ENCODE data around the gene PDHA2. TPM values are rescaled to one million over a fixed set of nuclear protein-coding genes. Genes with fewer than 3 reads are reported as not detected.
"Not testable (repeated sequence)": the region's sequence is repeated elsewhere in the genome, so short reads cannot be mapped to it uniquely, and the experiment has no call there.

Gene PDHA2
- under 1 TPM in 1 of 12 donors, not detected in 11; 0.17 TPM for polyA plus RNA-seq (ENCODE audit: insufficient read length in 12 of 12)
- long read RNA-seq, donor 1 = 0 reads
- long read RNA-seq, donor 2 = 0 reads
- long read RNA-seq, donor 3 = 0 reads
- long read RNA-seq, donor 4 = 0 reads
- long read RNA-seq, donor 5 = 0 reads
- long read RNA-seq, donor 6 = 0 reads
- long read RNA-seq, donor 7 = 0 reads
- long read RNA-seq, donor 8 = 0 reads
- long read RNA-seq, donor 9 = 0 reads
- long read RNA-seq, donor 10 = 0 reads
- long read RNA-seq, donor 11 = 0 reads

GRCh38 chr4:95839891-95840290 is at the start of gene PDHA2:
TSS of gene PDHA2 (plus strand) at chr4:95840093. CDS start at chr4:95840151, 58 bp downstream.
- no peak for DNase-seq

GRCh38 chr4:95798003-95798402 is 41.9 kb upstream of the PDHA2 start:
- DNase-seq = no peak

GRCh38 chr4:95798727-95799126 is 41.2 kb upstream of the PDHA2 start:
- no peak for DNase-seq

- no peak for DNase-seq
These were observed 18.0 kb upstream of the PDHA2 start for GRCh38 chr4:95821867-95822266.

GRCh38 chr4:95825546-95825945 is 14.3 kb upstream of the PDHA2 start:
- no peak for DNase-seq

- DNase-seq = no peak
These were observed 9.2 kb upstream of the PDHA2 start for GRCh38 chr4:95830651-95831050.

- no peak for DNase-seq
These were observed 8.7 kb upstream of the PDHA2 start for GRCh38 chr4:95831166-95831565.

GRCh38 chr4:95833711-95834194 is 6.1 kb upstream of the PDHA2 start:
- no peak for DNase-seq

GRCh38 chr4:95835672-95836071 is 4.2 kb upstream of the PDHA2 start:
- no peak for DNase-seq

- no peak for DNase-seq
These were observed 1.7 kb upstream of the PDHA2 start for GRCh38 chr4:95838192-95838591.

- DNase-seq = no peak
These were observed 8.1 kb downstream of the PDHA2 start for GRCh38 chr4:95847908-95848460.

- DNase-seq = no peak
These were observed 10.3 kb downstream of the PDHA2 start for GRCh38 chr4:95850161-95850560.

- no peak for DNase-seq
These were observed 17.9 kb downstream of the PDHA2 start for GRCh38 chr4:95857761-95858160.

- DNase-seq = no peak
These were observed 28.0 kb downstream of the PDHA2 start for GRCh38 chr4:95867919-95868318.

GRCh38 chr4:95869414-95869813 is 29.5 kb downstream of the PDHA2 start:
- DNase-seq = not testable (repeated sequence)

- no peak for DNase-seq
These were observed 30.1 kb downstream of the PDHA2 start for GRCh38 chr4:95869961-95870500.

GRCh38 chr4:95877636-95878035 is 37.7 kb downstream of the PDHA2 start:
- DNase-seq = no peak

GRCh38 chr4:95887551-95887950 is 47.7 kb downstream of the PDHA2 start:
- DNase-seq = no peak

GRCh38 chr4:95889662-95890061 is 49.8 kb downstream of the PDHA2 start:
- no peak for DNase-seq
